SK-N-MC (cell line): ENCODE results near the gene SOCS2.

Source experiments
- DNase-seq: peaks from one replicate; pipeline ENCODE4 v3.0.0-alpha.2; 2011; ENCODE audit warnings: low read depth, low spot score
- H3K27ac ChIP-seq: fragments of 200-600 bp; sonication (generic); 2 replicates; pipeline ENCODE4 v1.5.1; 2016; ENCODE audit warnings: mixed run types
- H3K36me3 ChIP-seq: fragments of 200-600 bp; sonication (generic); 2 replicates; pipeline ENCODE4 v1.6.1; 2017; ENCODE audit warnings: antibody characterized with exemption, low read length, mixed read lengths; ENCODE audit not compliant: insufficient read depth
- H3K4me3 ChIP-seq: fragments of 200-600 bp; sonication (generic); 2 replicates; pipeline ENCODE4 v1.5.1; 2016
- H3K9ac ChIP-seq: fragments of 200-600 bp; sonication (generic); 2 replicates; pipeline ENCODE4 v1.8.0; 2017; ENCODE audit warnings: mixed run types, mixed read lengths; ENCODE audit not compliant: insufficient read length
- H3K9me3 ChIP-seq: fragments of 200-600 bp; sonication (generic); 2 replicates; pipeline ENCODE4 v1.6.1; 2017; ENCODE audit warnings: low read depth, mild to moderate bottlenecking, antibody characterized with exemption, low read length, moderate library complexity, mixed read lengths
- EZH2 ChIP-seq: fragments of 200-600 bp; sonication (generic); IDR thresholded peaks from one replicate; pipeline ENCODE4 v1.6.1; 2017; ENCODE audit warnings: antibody characterized with exemption
- FOXP2 ChIP-seq: optimal IDR thresholded peaks from 2 replicates; pipeline ENCODE3; 2011; ENCODE audit warnings: mild to moderate bottlenecking, moderate library complexity; ENCODE audit not compliant: insufficient read depth; ENCODE audit errors: extremely low read length, control extremely low read depth
- POLR2AphosphoS5 ChIP-seq: IDR thresholded peaks from 2 replicates; pipeline ENCODE4 v1.6.1; 2012; ENCODE audit warnings: mild to moderate bottlenecking, low read depth, low read length, borderline replicate concordance

Gene SOCS2

GRCh38 chr12:93583627-93584392, 11.3 kb downstream of the SOCS2 start:
- no peak for DNase-seq
- Histone ChIP-seq H3K27ac (no peak overlapping the region), H3K9me3 (no peaks in the 10 kb centered on the region), H3K4me3 (no peak overlapping the region), H3K36me3 (no peaks in the 10 kb centered on the region), H3K9ac (no peak overlapping the region)
- TF ChIP-seq FOXP2 (no peak), POLR2AphosphoS5 (no peak), EZH2 (no peak)

GRCh38 chr12:93585247-93585646, 12.8 kb downstream of the SOCS2 start:
- Histone ChIP-seq H3K9ac (no peak overlapping the region), H3K36me3 (no peaks in the 10 kb centered on the region), H3K27ac (no peak overlapping the region), H3K4me3 (no peak overlapping the region), H3K9me3 (no peaks in the 10 kb centered on the region)
- DNase-seq, result no peak
- no peak for TF ChIP-seq FOXP2
- no peak for TF ChIP-seq POLR2AphosphoS5
- TF ChIP-seq EZH2, result no peak

- Histone ChIP-seq H3K9ac (no peak overlapping the region), H3K27ac (no peak overlapping the region), H3K9me3 (no peaks in the 10 kb centered on the region), H3K36me3 (no peaks in the 10 kb centered on the region), H3K4me3 (no peak overlapping the region)
- DNase-seq, result no peak
- TF ChIP-seq POLR2AphosphoS5 (no peak), FOXP2 (no peak), EZH2 (no peak)
Measured at GRCh38 chr12:93587611-93588010, 15.1 kb downstream of the SOCS2 start.

DNA sequence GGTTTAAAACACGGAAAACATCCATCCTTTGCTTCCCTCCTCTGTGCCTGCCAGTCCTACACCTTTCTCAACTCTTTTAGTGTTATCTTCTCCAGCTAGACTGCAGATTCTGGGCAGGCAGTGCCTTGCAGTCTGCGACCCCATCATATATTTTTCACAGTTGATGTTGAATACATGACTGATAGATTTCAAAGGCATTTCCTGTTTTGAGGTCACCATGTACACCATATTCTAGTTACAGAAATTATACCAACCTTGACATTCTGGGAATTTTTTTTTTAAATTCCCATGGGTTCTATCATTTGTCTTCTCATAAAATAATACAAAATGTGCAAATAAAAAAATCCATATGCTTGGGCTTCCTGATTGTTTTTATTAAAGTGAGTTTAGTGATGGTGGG, 16.6 kb downstream of the SOCS2 start:
- TF ChIP-seq POLR2AphosphoS5 (no peak), EZH2 (no peak), FOXP2 (no peak)
- DNase-seq, result no peak

DNA sequence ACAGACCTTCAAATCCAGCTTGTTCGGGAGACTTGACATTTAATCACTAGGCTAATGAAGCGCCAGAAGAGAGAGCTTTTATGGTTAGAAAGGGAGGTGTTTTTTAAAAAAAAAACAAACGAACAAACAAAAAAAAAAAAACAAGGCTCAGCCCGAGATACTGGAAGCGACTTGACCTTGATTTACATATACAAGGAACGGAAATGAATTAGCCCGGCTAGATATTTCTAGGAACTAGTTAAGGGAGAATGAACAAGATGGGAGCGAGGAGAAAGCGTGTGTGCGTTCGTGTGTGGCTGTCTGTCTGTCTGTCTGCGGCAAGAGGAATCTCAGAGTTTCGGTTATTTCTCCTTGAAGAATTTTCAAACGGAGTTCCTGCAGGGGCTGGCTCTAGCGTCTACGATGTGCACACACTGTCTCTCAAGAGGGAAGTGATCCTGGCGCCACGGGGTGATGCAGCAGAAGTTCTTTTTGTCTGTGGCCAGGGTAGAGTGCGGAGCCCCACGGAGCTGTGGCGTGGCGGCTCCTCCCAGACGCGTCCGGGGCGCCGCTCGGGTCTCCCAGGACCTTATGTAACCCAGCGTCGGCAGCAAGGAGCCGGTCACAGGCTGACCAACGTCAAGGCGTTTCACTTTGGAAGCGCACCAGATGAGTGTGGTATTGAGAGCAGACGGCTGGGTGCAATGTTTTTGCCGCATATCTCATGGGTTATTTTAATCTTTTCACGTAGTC, 18.8 kb downstream of the SOCS2 start:
- no peak for TF ChIP-seq EZH2
- no peak for TF ChIP-seq POLR2AphosphoS5
- TF ChIP-seq FOXP2, result no peak
- Histone ChIP-seq H3K9ac (peak overlapping the region; percentile 38), H3K27ac (no peak overlapping the region), H3K9me3 (no peaks in the 10 kb centered on the region), H3K4me3 (peak overlapping the region; percentile 82), H3K36me3 (no peaks in the 10 kb centered on the region)
- no peak for DNase-seq

More for the DNA sequence above, 16.6 kb downstream of the SOCS2 start:
- no peaks in the 10 kb centered on the region for H3K9me3 ChIP-seq
- H3K9ac ChIP-seq, result no peak overlapping the region
- no peak overlapping the region for H3K4me3 ChIP-seq
- H3K27ac ChIP-seq, result no peak overlapping the region
- H3K36me3 ChIP-seq, result no peaks in the 10 kb centered on the region

- Histone ChIP-seq H3K4me3 (no peak overlapping the region), H3K27ac (no peak overlapping the region), H3K9ac (no peak overlapping the region), H3K36me3 (no peaks in the 10 kb centered on the region), H3K9me3 (no peaks in the 10 kb centered on the region)
- no peak for DNase-seq
- TF ChIP-seq EZH2 (no peak), FOXP2 (no peak), POLR2AphosphoS5 (no peak)
Measured at GRCh38 chr12:93592641-93593406, 20.3 kb downstream of the SOCS2 start.

GRCh38 chr12:93593843-93594242, 21.4 kb downstream of the SOCS2 start:
- TF ChIP-seq POLR2AphosphoS5, result no peak
- TF ChIP-seq FOXP2, result no peak
- no peak overlapping the region for H3K9ac ChIP-seq
- no peak for DNase-seq

GRCh38 chr12:93594766-93595311, 22.4 kb downstream of the SOCS2 start:
- no peak for DNase-seq
- Histone ChIP-seq H3K4me3 (peak overlapping the region; percentile 52), H3K36me3 (no peaks in the 10 kb centered on the region), H3K9me3 (no peaks in the 10 kb centered on the region), H3K9ac (peak overlapping the region; percentile 26), H3K27ac (peak overlapping the region; percentile 43; the same call in 1 of the 2 replicates)
- no peak for TF ChIP-seq FOXP2
- TF ChIP-seq POLR2AphosphoS5, result no peak; the same call in 1 of the 2 replicates
- TF ChIP-seq EZH2, result no peak

More at GRCh38 chr12:93593843-93594242, 21.4 kb downstream of the SOCS2 start:
- no peaks in the 10 kb centered on the region for H3K36me3 ChIP-seq
- H3K9me3 ChIP-seq, result no peaks in the 10 kb centered on the region
- no peak overlapping the region for H3K27ac ChIP-seq
- H3K4me3 ChIP-seq, result no peak overlapping the region
